CD4-positive, alpha-beta T cell (primary cell): ENCODE results near the gene CLEC2D. TPM values are rescaled to one million over a fixed set of nuclear protein-coding genes. Genes with fewer than 3 reads are reported as not detected.

Source experiments
- ATAC-seq: fragments of 200-7000 bp; cut with Tn5 transposase; one replicate; pipeline ENCODE4 v1.10.0; 2022; ENCODE audit warnings: mild to moderate bottlenecking; ENCODE audit not compliant: poor library complexity
- CTCF ChIA-PET: fragments of 350-600 bp; sonication (Branson Sonifier 250); formaldehyde crosslinking; loops from one replicate; lab custom pipeline; 2021; ENCODE audit warnings: antibody characterized with exemption, inconsistent platforms; lab: Charles Lee
- POLR2A ChIA-PET: fragments of 350-600 bp; sonication (Branson Sonifier 250); formaldehyde crosslinking; loops from one replicate; lab custom pipeline; 2021; ENCODE audit warnings: antibody characterized with exemption, inconsistent platforms; lab: Charles Lee
- DNase-seq, 14 experiments: peaks; one replicate each; pipeline ENCODE4 v3.0.0-alpha.2; 2013 to 2020; ENCODE audit warnings: mixed read lengths in 2 of 14
- H3K27ac ChIP-seq, 2 donors: one replicate each; pipeline versions ENCODE4 v1.5.1 to v1.7.0; 2013; ENCODE audit warnings: low read length in 2 of 2, low read depth in 1 of 2, mild to moderate bottlenecking in 1 of 2
- H3K27me3 ChIP-seq, 2 experiments: 1 replicate in 1 of 2; 2 replicates in 1 of 2; pipeline versions ENCODE4 v1.6.1 to v1.7.0; 2013; ENCODE audit warnings: low read length in 2 of 2, control low read depth in 1 of 2, mild to moderate bottlenecking in 1 of 2, moderate library complexity in 1 of 2; ENCODE audit not compliant: insufficient read depth in 2 of 2, control insufficient read depth in 1 of 2
- H3K36me3 ChIP-seq: one replicate; pipeline ENCODE4 v1.6.1; 2013; ENCODE audit warnings: low read length, control low read depth; ENCODE audit not compliant: insufficient read depth
- H3K4me1 ChIP-seq: one replicate; pipeline ENCODE4 v1.6.1; 2013; ENCODE audit warnings: low read length, control low read depth; ENCODE audit not compliant: insufficient read depth
- H3K4me3 ChIP-seq: one replicate; pipeline ENCODE4 v1.5.1; 2013; ENCODE audit warnings: mild to moderate bottlenecking, low read length, moderate library complexity
- H3K9me3 ChIP-seq, 2 experiments: 1 replicate in 1 of 2; 2 replicates in 1 of 2; pipeline versions ENCODE4 v1.6.1 to v1.7.0; 2013; ENCODE audit warnings: low read length in 2 of 2, mild to moderate bottlenecking in 2 of 2, control low read depth in 1 of 2, moderate library complexity in 1 of 2; ENCODE audit not compliant: control insufficient read depth in 1 of 2, insufficient read depth in 1 of 2
- H3K27ac Mint-ChIP-seq: one replicate; pipeline ENCODE4 v1.8.0; 2020; ENCODE audit warnings: mixed read lengths
- H3K27me3 Mint-ChIP-seq: one replicate; pipeline ENCODE4 v1.8.0; 2021; ENCODE audit warnings: mixed read lengths
- H3K36me3 Mint-ChIP-seq: one replicate; pipeline ENCODE4 v1.8.0; 2021; ENCODE audit warnings: low read depth, mixed read lengths
- H3K4me1 Mint-ChIP-seq: one replicate; pipeline ENCODE4 v1.8.0; 2021; ENCODE audit warnings: low read depth, mixed read lengths
- H3K4me3 Mint-ChIP-seq: one replicate; pipeline ENCODE4 v1.8.0; 2020; ENCODE audit warnings: mild to moderate bottlenecking, mixed read lengths
- H3K9me3 Mint-ChIP-seq: one replicate; pipeline ENCODE4 v1.8.0; 2020; ENCODE audit warnings: mixed read lengths
- intact Hi-C, 2 experiments: fragments of 100-400 bp; cut with DNase I in 1 of 2; cut with micrococcal nuclease in 1 of 2; formaldehyde crosslinking; loops; one replicate each; pipeline versions ENCODE4 v1.15.1 to v1.9.0; 2023 to 2025; cut with DNase I, micrococcal nuclease
- total RNA-seq, 174 experiments: library from RNA in 2 of 174; stranded (reverse) in 2 of 174; gene quantifications; one replicate each; pipeline ENCODE4 v1.2.3 and lab custom pipeline; 2021 to 2026
- TF ChIP-seq, protein P1 (sequence below): fragments of 200-600 bp; IDR thresholded peaks from one replicate; pipeline ENCODE4 v1.8.0; 2022; ENCODE audit warnings: antibody characterized with exemption, mild to moderate bottlenecking

Gene CLEC2D
- total RNA-seq, 2 experiments from 2014 or later, result 121 to 122 TPM

DNA sequence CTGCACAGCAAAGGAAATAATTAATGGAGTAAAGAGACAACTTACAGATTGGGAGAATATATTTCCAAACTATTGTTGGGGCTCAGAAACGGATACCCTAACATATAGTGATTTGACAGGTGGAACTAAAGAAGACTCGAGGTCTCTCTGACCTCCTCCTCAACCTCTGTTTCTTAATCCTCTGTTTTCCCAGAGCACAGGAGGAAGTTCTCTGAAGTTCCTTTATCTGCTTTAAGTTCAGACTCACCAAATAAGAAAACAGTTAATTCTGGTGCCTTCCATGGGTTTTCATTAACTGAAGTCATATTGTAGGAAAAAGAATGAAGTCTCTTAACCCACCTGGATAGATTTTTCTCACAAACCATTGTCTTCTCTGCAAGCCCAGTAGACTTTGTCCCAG is 29.2 kb downstream of the CLEC2D start:
- Histone ChIP-seq H3K27ac (no peak overlapping the region), H3K9me3 (peaks cover 0 to 64% of the 10 kb centered on the region in 2 experiments), H3K4me1 (peaks cover 20% of the 10 kb centered on the region), H3K4me3 (no peak overlapping the region), H3K36me3 (peaks cover 31% of the 10 kb centered on the region), H3K27me3 (no peaks in the 10 kb centered on the region)
- TF ChIP-seq, protein P1, sequence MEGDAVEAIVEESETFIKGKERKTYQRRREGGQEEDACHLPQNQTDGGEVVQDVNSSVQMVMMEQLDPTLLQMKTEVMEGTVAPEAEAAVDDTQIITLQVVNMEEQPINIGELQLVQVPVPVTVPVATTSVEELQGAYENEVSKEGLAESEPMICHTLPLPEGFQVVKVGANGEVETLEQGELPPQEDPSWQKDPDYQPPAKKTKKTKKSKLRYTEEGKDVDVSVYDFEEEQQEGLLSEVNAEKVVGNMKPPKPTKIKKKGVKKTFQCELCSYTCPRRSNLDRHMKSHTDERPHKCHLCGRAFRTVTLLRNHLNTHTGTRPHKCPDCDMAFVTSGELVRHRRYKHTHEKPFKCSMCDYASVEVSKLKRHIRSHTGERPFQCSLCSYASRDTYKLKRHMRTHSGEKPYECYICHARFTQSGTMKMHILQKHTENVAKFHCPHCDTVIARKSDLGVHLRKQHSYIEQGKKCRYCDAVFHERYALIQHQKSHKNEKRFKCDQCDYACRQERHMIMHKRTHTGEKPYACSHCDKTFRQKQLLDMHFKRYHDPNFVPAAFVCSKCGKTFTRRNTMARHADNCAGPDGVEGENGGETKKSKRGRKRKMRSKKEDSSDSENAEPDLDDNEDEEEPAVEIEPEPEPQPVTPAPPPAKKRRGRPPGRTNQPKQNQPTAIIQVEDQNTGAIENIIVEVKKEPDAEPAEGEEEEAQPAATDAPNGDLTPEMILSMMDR, result no peak
- Mint-ChIP-seq H3K27me3 (no peaks in the 10 kb centered on the region), H3K4me1 (peaks cover 68% of the 10 kb centered on the region), H3K27ac (peak overlapping the region; percentile 90), H3K36me3 (peaks cover 70% of the 10 kb centered on the region), H3K9me3 (peaks cover 25% of the 10 kb centered on the region), H3K4me3 (peak overlapping the region; percentile 22)
- ATAC-seq, result no peak
- POLR2A ChIA-PET, result interaction anchor here (1.0 to 6.2 kb wide), 7 partner anchors 10 to 51 kb away, joined by 4 to 96 read pairs (median 9); no protein-coding TSS in a partner anchor
- intact Hi-C loops, result no loop called here
- CTCF ChIA-PET, result interaction anchor here (1.4 to 1.6 kb wide), 2 partner anchors 10 to 65 kb away, joined by 4 to 5 read pairs; no protein-coding TSS in a partner anchor
- DNase-seq, result no peak

GRCh38 chr12:9699269-9699897 is 29.9 kb downstream of the CLEC2D start:
- no peak for ATAC-seq
- no peak for DNase-seq
- CTCF ChIA-PET, result interaction anchor here (1.2 to 1.6 kb wide), 3 partner anchors 9 to 65 kb away, joined by 4 to 5 read pairs (median 4); no protein-coding TSS in a partner anchor
- H3K4me3 ChIP-seq, result no peak overlapping the region
- H3K27ac ChIP-seq, result no peak overlapping the region
- Mint-ChIP-seq H3K27me3 (no peaks in the 10 kb centered on the region), H3K4me3 (no peak overlapping the region), H3K4me1 (peaks cover 73% of the 10 kb centered on the region), H3K9me3 (peaks cover 25% of the 10 kb centered on the region), H3K27ac (peak overlapping the region; percentile 90), H3K36me3 (peaks cover 63% of the 10 kb centered on the region)
- peaks cover 0 to 64% of the 10 kb centered on the region in 2 experiments for H3K9me3 ChIP-seq
- H3K36me3 ChIP-seq, result peaks cover 24% of the 10 kb centered on the region
- H3K27me3 ChIP-seq, result no peaks in the 10 kb centered on the region
- intact Hi-C loops, result no loop called here
- POLR2A ChIA-PET, result interaction anchor here (0.6 to 6.2 kb wide), 14 partner anchors 9 to 59 kb away, joined by 3 to 96 read pairs (median 4); no protein-coding TSS in a partner anchor
- TF ChIP-seq, protein P1, result no peak
- H3K4me1 ChIP-seq, result peaks cover 20% of the 10 kb centered on the region

GRCh38 chr12:9699898-9700605 is 30.5 kb downstream of the CLEC2D start:
- Mint-ChIP-seq H3K4me3 (no peak overlapping the region), H3K9me3 (peaks cover 25% of the 10 kb centered on the region), H3K36me3 (peaks cover 56% of the 10 kb centered on the region), H3K27ac (peak overlapping the region; percentile 90), H3K27me3 (no peaks in the 10 kb centered on the region), H3K4me1 (peaks cover 79% of the 10 kb centered on the region)
- ATAC-seq (no peak), DNase-seq (no peak)
- H3K4me1 ChIP-seq, result peaks cover 20% of the 10 kb centered on the region
- H3K27me3 ChIP-seq, result no peaks in the 10 kb centered on the region
- peaks cover 0 to 58% of the 10 kb centered on the region in 2 experiments for H3K9me3 ChIP-seq
- intact Hi-C loops, result no loop called here
- POLR2A ChIA-PET, result interaction anchor here (0.6 to 6.2 kb wide), 15 partner anchors 8 to 58 kb away, joined by 3 to 96 read pairs (median 4); no protein-coding TSS in a partner anchor
- CTCF ChIA-PET, result interaction anchor here (1.2 to 1.6 kb wide), 4 partner anchors 8 to 66 kb away, joined by 4 to 5 read pairs (median 4); no protein-coding TSS in a partner anchor
- TF ChIP-seq, protein P1, result no peak
- H3K27ac ChIP-seq, result peak overlapping the region in 1 of 2 donors; percentile 4
- peaks cover 17% of the 10 kb centered on the region for H3K36me3 ChIP-seq
- H3K4me3 ChIP-seq, result no peak overlapping the region
